A549 (cell line): Measurements from ENCODE around the gene S100A13.

ENCODE experiments used
- BHLHE40 ChIP-seq: IDR thresholded peaks from 2 replicates; pipeline ENCODE4 v1.6.1; 2012; ENCODE audit warnings: low read depth, low read length, inconsistent platforms
- CHD4 ChIP-seq: fragments of 200-600 bp; sonication (generic); IDR thresholded peaks from 2 replicates; pipeline ENCODE4 v1.6.1; 2016; ENCODE audit warnings: antibody characterized with exemption, mild to moderate bottlenecking, borderline replicate concordance
- CTCF ChIP-seq: fragments of >200 bp; sonication (Bioruptor Twin); formaldehyde crosslinking; IDR thresholded peaks from 3 replicates; pipeline ENCODE4 v1.5.1; 2016
- ESRRA ChIP-seq: fragments of 150-350 bp; IDR thresholded peaks from 2 replicates; pipeline ENCODE4 v1.6.1; 2014; ENCODE audit warnings: mild to moderate bottlenecking, low read length, borderline replicate concordance
- HOXA7 ChIP-seq: fragments of 250-450 bp; sonication (Bioruptor Pico); IDR thresholded peaks from 2 replicates; pipeline ENCODE4 v1.5.0; 2020; ENCODE audit warnings: mild to moderate bottlenecking, moderate library complexity
- MAX ChIP-seq: IDR thresholded peaks from 2 replicates; pipeline ENCODE4 v1.6.1; 2012
- NFE2L2 ChIP-seq: fragments of 150-350 bp; conservative IDR thresholded peaks from 2 replicates; pipeline ENCODE4 v1.6.1; 2014; ENCODE audit warnings: low read length
- NPAS2 ChIP-seq: fragments of 250-450 bp; sonication (Bioruptor Pico); IDR thresholded peaks from 2 replicates; pipeline ENCODE4 v1.8.0; 2022; ENCODE audit warnings: mild to moderate bottlenecking, moderate library complexity, borderline replicate concordance
- NR3C1 ChIP-seq: fragments of >200 bp; sonication (Bioruptor Twin); formaldehyde crosslinking; IDR thresholded peaks from 3 replicates; pipeline ENCODE4 v1.6.1; 2017
- POLR2A ChIP-seq: IDR thresholded peaks from 2 replicates; pipeline ENCODE4 v1.6.1; 2012; ENCODE audit warnings: mild to moderate bottlenecking, low read length
- POLR2AphosphoS2 ChIP-seq: conservative IDR thresholded peaks from 2 replicates; pipeline ENCODE4 v1.6.1; 2012; ENCODE audit warnings: low read length, improper control_type of control experiment, inconsistent platforms
- RAD21 ChIP-seq, 2 experiments: fragments of >200 bp in 1 of 2; sonication (Bioruptor Twin) in 1 of 2; formaldehyde crosslinking in 1 of 2; IDR thresholded peaks in 1 of 2; conservative IDR thresholded peaks in 1 of 2; 2 replicates in 1 of 2; 3 replicates in 1 of 2; pipeline ENCODE4 v1.6.1; 2012 to 2018; ENCODE audit warnings: inconsistent platforms in 1 of 2
- REST ChIP-seq: fragments of 200-600 bp; sonication (generic); IDR thresholded peaks from 2 replicates; pipeline ENCODE4 v1.6.1; 2016; ENCODE audit warnings: antibody characterized with exemption, mild to moderate bottlenecking, moderate library complexity
- ZFP36 ChIP-seq: fragments of 450-650 bp; IDR thresholded peaks from 2 replicates; pipeline ENCODE4 v1.6.1; 2014; ENCODE audit warnings: borderline replicate concordance; ENCODE audit not compliant: partially characterized antibody

- TF ChIP-seq CTCF (no peak), POLR2AphosphoS2 (no peak), ESRRA (no peak), NR3C1 (no peak), NPAS2 (CRISPR knock-in tag) (no peak), RAD21 (conservative IDR thresholded peaks at IDR 0.05 in 1 of 2, IDR thresholded peaks at IDR 0.05 in 1 of 2) (no peak), HOXA7 (CRISPR knock-in tag) (no peak), NFE2L2 (no peak), REST (no peak), POLR2A (no peak), ZFP36 (no peak), CHD4 (no peak), MAX (no peak), BHLHE40 (no peak)
These were observed 22.5 kb upstream of the S100A13 start for GRCh38 chr1:153649863-153650235.
